Endothelial cell of umbilical vein (primary cell): ENCODE results near the gene MYO1G.

Experiments
- CTCF ChIP-seq, 2 donors: IDR thresholded peaks; 1 replicate in 1 of 2; 2 replicates in 1 of 2; pipeline ENCODE4 v1.5.1; 2011; ENCODE audit warnings: low read length in 2 of 2, mild to moderate bottlenecking in 2 of 2, moderate library complexity in 2 of 2, control low read depth in 1 of 2, inconsistent platforms in 1 of 2, low read depth in 1 of 2; ENCODE audit not compliant: insufficient read depth in 1 of 2; ENCODE audit errors: extremely low read depth in 1 of 2
- EZH2 ChIP-seq: IDR thresholded peaks from 2 replicates; pipeline ENCODE4 v1.6.1; 2012; ENCODE audit warnings: borderline replicate concordance, low read depth, mild to moderate bottlenecking, moderate library complexity, low read length, inconsistent platforms; ENCODE audit not compliant: severe bottlenecking
- FOS ChIP-seq: IDR thresholded peaks from 2 replicates; pipeline ENCODE4 v1.6.1; 2011; ENCODE audit warnings: mild to moderate bottlenecking, low read length, moderate library complexity, borderline replicate concordance; ENCODE audit not compliant: insufficient read depth
- GATA2 ChIP-seq: IDR thresholded peaks from 2 replicates; pipeline ENCODE4 v1.7.0; 2011; ENCODE audit warnings: low read depth, mild to moderate bottlenecking, moderate library complexity, mixed read lengths, low read length; ENCODE audit not compliant: insufficient read length, insufficient read depth
- JUN ChIP-seq: IDR thresholded peaks from 2 replicates; pipeline ENCODE4 v1.6.1; 2011; ENCODE audit warnings: borderline replicate concordance, low read depth; ENCODE audit not compliant: insufficient read length, insufficient read depth
- MAX ChIP-seq: IDR thresholded peaks from 2 replicates; pipeline ENCODE4 v1.6.1; 2011; ENCODE audit not compliant: insufficient read depth, insufficient read length
- MYC ChIP-seq: IDR thresholded peaks from one replicate; pipeline ENCODE4 v1.6.1; 2011; ENCODE audit warnings: mild to moderate bottlenecking, low read depth, low read length
- POLR2A ChIP-seq: IDR thresholded peaks from 2 replicates; pipeline ENCODE4 v1.6.1; 2012; ENCODE audit warnings: low read depth, mild to moderate bottlenecking, control low read depth, low read length
- POLR2AphosphoS5 ChIP-seq: IDR thresholded peaks from 2 replicates; pipeline ENCODE4 v1.6.1; 2012; ENCODE audit warnings: low read depth, mild to moderate bottlenecking, control low read depth, low read length, moderate library complexity; ENCODE audit not compliant: insufficient read depth

- TF ChIP-seq CTCF (IDR thresholded peaks at IDR 0.05; ENCODE audit: extremely low read depth in 1 of 2, insufficient read depth in 1 of 2, low read depth in 1 of 2, low read length in 2 of 2), result no peak
- no peak for TF ChIP-seq POLR2A
- TF ChIP-seq POLR2AphosphoS5, result no peak
- no peak for TF ChIP-seq EZH2
- no peak for TF ChIP-seq GATA2
- TF ChIP-seq JUN, result no peak
- TF ChIP-seq MAX, result no peak
- TF ChIP-seq MYC, result no peak
- no peak for TF ChIP-seq FOS
Measured at GRCh38 chr7:44922351-44922694, 56.5 kb downstream of the MYO1G start.
